ENCODE results near the gene HDAC4. TPM values are rescaled to one million over a fixed set of nuclear protein-coding genes. Genes with fewer than 3 reads are reported as not detected.

HDAC4 gene
- total and polyA plus RNA-seq, 2 donors (not counting 1 experiment from before 2014, with no cell fraction given), result 13.5 to 46.0 TPM

DNA sequence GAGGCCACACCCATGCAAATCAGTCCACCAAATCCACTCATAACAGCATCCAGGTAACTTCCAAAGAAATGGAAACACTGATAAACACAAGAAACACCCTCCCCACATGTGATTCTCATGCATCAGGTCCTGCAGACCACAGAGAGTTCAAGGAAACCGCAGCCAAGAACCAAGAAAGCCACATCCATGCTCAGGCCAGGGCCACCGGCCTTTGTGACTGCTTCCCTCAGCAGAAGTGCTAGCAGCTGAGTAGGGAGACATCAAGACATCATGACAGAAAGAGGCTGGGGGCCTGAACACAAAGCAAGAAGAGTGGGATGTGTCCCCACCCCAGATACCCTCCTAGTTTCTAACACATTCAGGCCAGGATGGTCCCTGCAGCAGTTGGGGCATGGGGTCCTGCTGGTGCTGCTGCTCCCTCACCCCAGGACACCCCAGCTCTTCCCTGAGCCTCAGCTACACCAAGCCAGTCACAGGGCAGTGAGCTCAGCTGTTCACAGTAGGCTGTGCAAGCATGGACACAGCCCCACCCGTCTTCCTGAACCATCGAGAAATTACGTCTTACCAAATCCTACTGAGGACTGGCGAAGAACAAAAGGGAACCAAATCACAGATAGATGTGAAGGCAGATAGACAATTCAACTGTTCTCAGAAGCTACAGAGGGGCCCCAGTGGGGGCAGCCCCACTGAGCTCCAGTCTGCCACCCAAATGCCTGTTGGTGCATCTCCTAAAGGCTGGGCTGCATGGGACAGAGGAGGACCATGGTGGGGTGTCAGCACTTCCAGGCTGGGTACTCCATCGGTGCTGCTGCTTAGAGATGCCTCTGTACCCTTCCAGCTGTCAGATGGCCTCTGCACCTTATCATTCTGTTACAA lies 60.9 kb downstream of the HDAC4 start:
- no peaks in the 10 kb centered on the region for H3K27me3 Mint-ChIP-seq
- intact Hi-C loops (cut with micrococcal nuclease), result no loop called here
- peak overlapping the region; percentile 24 for H3K4me3 Mint-ChIP-seq
- no peaks in the 10 kb centered on the region for H3K27me3 ChIP-seq (replicated peaks in 1 of 4; ENCODE audit: control extremely low read depth in 1 of 4, control insufficient read depth in 3 of 4, insufficient read depth in 4 of 4, low read length in 3 of 4)
- H3K4me3 ChIP-seq (ENCODE audit: control extremely low read depth in 1 of 5, extremely low read depth in 1 of 5, insufficient read depth in 1 of 5, low read depth in 2 of 5, low read length in 4 of 5), result no peak overlapping the region
- no peaks in the 10 kb centered on the region for H3K36me3 ChIP-seq (replicated peaks in 1 of 2; ENCODE audit: control extremely low read depth in 1 of 2, control insufficient read depth in 1 of 2, extremely low read depth in 1 of 2, insufficient read depth in 2 of 2, low read length in 1 of 2)
- no peak overlapping the region for H3K27ac ChIP-seq (ENCODE audit: low read length in 2 of 2)
- H3K4me2 ChIP-seq (replicated peaks; ENCODE audit: low read depth, low read length, poor library complexity, severe bottlenecking), result no peak overlapping the region
- peaks cover 14 to 17% of the 10 kb centered on the region in 2 donors for H3K4me1 ChIP-seq (ENCODE audit: control insufficient read depth in 2 of 2, insufficient read depth in 2 of 2, low read length in 2 of 2)
- H3K27ac Mint-ChIP-seq, result no peak overlapping the region
- TF ChIP-seq, protein P1, sequence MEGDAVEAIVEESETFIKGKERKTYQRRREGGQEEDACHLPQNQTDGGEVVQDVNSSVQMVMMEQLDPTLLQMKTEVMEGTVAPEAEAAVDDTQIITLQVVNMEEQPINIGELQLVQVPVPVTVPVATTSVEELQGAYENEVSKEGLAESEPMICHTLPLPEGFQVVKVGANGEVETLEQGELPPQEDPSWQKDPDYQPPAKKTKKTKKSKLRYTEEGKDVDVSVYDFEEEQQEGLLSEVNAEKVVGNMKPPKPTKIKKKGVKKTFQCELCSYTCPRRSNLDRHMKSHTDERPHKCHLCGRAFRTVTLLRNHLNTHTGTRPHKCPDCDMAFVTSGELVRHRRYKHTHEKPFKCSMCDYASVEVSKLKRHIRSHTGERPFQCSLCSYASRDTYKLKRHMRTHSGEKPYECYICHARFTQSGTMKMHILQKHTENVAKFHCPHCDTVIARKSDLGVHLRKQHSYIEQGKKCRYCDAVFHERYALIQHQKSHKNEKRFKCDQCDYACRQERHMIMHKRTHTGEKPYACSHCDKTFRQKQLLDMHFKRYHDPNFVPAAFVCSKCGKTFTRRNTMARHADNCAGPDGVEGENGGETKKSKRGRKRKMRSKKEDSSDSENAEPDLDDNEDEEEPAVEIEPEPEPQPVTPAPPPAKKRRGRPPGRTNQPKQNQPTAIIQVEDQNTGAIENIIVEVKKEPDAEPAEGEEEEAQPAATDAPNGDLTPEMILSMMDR (IDR thresholded peaks at IDR 0.05), result no peak
- no peak for TF ChIP-seq EZH2 (IDR thresholded peaks at IDR 0.05; ENCODE audit: borderline replicate concordance, insufficient read depth, low read depth, low read length, poor library complexity, severe bottlenecking)
- ChIA-PET CTCF (interaction anchor here (1.6 kb wide), 1 partner anchor 42 kb away, joined by 3 read pairs; no protein-coding TSS in a partner anchor), POLR2A (no interaction called here)
- DNase-seq (peak; percentile 42), ATAC-seq (ENCODE audit: low read depth) (no peak)
- 28% methylated on average over 4 of the region's 7 CpGs for WGBS (ENCODE audit: insufficient coverage)
- H3K9me3 ChIP-seq (ENCODE audit: control extremely low read depth in 1 of 3, control insufficient read depth in 2 of 3, insufficient read depth in 1 of 3, low read length in 2 of 3), result peaks cover 0 to 8% (median 0%) of the 10 kb centered on the region in 3 donors
- peaks cover 20% of the 10 kb centered on the region for H3K4me1 Mint-ChIP-seq
- H3K79me2 ChIP-seq (ENCODE audit: control insufficient read depth, insufficient read depth, low read length), result peaks cover 15% of the 10 kb centered on the region
- peaks cover 20% of the 10 kb centered on the region for H4K20me1 ChIP-seq (ENCODE audit: control insufficient read depth, insufficient read depth, low read length, poor library complexity, severe bottlenecking)
- H2AFZ ChIP-seq (ENCODE audit: insufficient read depth, low read depth, low read length, poor library complexity, severe bottlenecking), result no peak overlapping the region
- H3K9ac ChIP-seq (ENCODE audit: low read length), result no peak overlapping the region
- no peaks in the 10 kb centered on the region for H3K9me3 Mint-ChIP-seq (ENCODE audit: insufficient read depth)

DNA sequence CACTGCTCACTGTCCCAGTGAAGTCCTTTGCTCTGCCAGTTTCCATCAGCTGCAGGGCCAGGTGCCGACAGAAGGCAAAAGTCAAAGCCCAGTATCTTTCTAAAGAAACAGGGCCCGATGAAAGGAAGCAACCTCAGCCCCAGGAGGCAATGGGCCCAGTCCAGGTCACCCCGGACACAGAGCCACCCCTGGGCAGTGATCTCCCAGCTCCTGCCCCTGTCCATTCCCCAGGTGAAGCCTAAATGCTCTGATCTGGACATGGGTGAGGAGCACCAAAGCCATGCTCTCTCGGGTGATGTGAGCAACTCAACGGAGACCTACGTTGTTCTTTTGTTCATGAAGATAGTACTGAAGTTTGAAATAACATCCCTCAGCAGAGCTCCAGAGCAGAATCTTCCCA lies 61.6 kb downstream of the HDAC4 start:
- no peak for TF ChIP-seq EZH2 (IDR thresholded peaks at IDR 0.05; ENCODE audit: borderline replicate concordance, insufficient read depth, low read depth, low read length, poor library complexity, severe bottlenecking)
- TF ChIP-seq, protein P1 (IDR thresholded peaks at IDR 0.05), result no peak
- H3K9me3 Mint-ChIP-seq (ENCODE audit: insufficient read depth), result no peaks in the 10 kb centered on the region
- intact Hi-C loops (cut with micrococcal nuclease), result no loop called here
- H3K27ac Mint-ChIP-seq, result no peak overlapping the region
- ATAC-seq (ENCODE audit: low read depth) (no peak), DNase-seq (no peak)
- Histone ChIP-seq H3K4me3 (ENCODE audit: control extremely low read depth in 1 of 5, extremely low read depth in 1 of 5, insufficient read depth in 1 of 5, low read depth in 2 of 5, low read length in 4 of 5) (no peak overlapping the region), H3K27ac (ENCODE audit: low read length in 2 of 2) (no peak overlapping the region), H3K4me1 (ENCODE audit: control insufficient read depth in 2 of 2, insufficient read depth in 2 of 2, low read length in 2 of 2) (peaks cover 14 to 17% of the 10 kb centered on the region in 2 donors), H3K9me3 (ENCODE audit: control extremely low read depth in 1 of 3, control insufficient read depth in 2 of 3, insufficient read depth in 1 of 3, low read length in 2 of 3) (peaks cover 0 to 8% (median 0%) of the 10 kb centered on the region in 3 donors), H3K9ac (ENCODE audit: low read length) (no peak overlapping the region), H3K79me2 (ENCODE audit: control insufficient read depth, insufficient read depth, low read length) (peaks cover 13% of the 10 kb centered on the region), H3K36me3 (replicated peaks in 1 of 2; ENCODE audit: control extremely low read depth in 1 of 2, control insufficient read depth in 1 of 2, extremely low read depth in 1 of 2, insufficient read depth in 2 of 2, low read length in 1 of 2) (no peaks in the 10 kb centered on the region), H4K20me1 (ENCODE audit: control insufficient read depth, insufficient read depth, low read length, poor library complexity, severe bottlenecking) (peaks cover 20% of the 10 kb centered on the region), H2AFZ (ENCODE audit: insufficient read depth, low read depth, low read length, poor library complexity, severe bottlenecking) (no peak overlapping the region), H3K4me2 (replicated peaks; ENCODE audit: low read depth, low read length, poor library complexity, severe bottlenecking) (no peak overlapping the region), H3K27me3 (replicated peaks in 1 of 4; ENCODE audit: control extremely low read depth in 1 of 4, control insufficient read depth in 3 of 4, insufficient read depth in 4 of 4, low read length in 3 of 4) (no peaks in the 10 kb centered on the region)
- 46% methylated on average over 3 of the region's 6 CpGs for WGBS (ENCODE audit: insufficient coverage)
- H3K4me1 Mint-ChIP-seq, result peaks cover 20% of the 10 kb centered on the region
- CTCF ChIA-PET, result interaction anchor here (1.6 kb wide), 1 partner anchor 42 kb away, joined by 3 read pairs; no protein-coding TSS in a partner anchor
- POLR2A ChIA-PET, result no interaction called here
- H3K4me3 Mint-ChIP-seq, result no peak overlapping the region
- H3K27me3 Mint-ChIP-seq, result no peaks in the 10 kb centered on the region
